Dendritic cell treated with granulocyte-macrophage colony-stimulating factor and Interleukin-4, amounts not matched to agents 40 ng/mL and 50 ng/mL, for 4 days (primary cell): Measurements from ENCODE around the gene LAMB3.

ENCODE experiments used
- H3K27ac Mint-ChIP-seq: one replicate; pipeline ENCODE4 v1.8.0; 2022; ENCODE audit warnings: mild to moderate bottlenecking, mixed read lengths
- H3K27me3 Mint-ChIP-seq: one replicate; pipeline ENCODE4 v1.8.0; 2022; ENCODE audit warnings: mild to moderate bottlenecking, mixed read lengths
- H3K36me3 Mint-ChIP-seq: one replicate; pipeline ENCODE4 v1.8.0; 2022; ENCODE audit warnings: low read depth, mixed read lengths
- H3K4me1 Mint-ChIP-seq: one replicate; pipeline ENCODE4 v1.8.0; 2022; ENCODE audit warnings: low read depth, mixed read lengths
- H3K4me3 Mint-ChIP-seq: one replicate; pipeline ENCODE4 v1.8.0; 2022; ENCODE audit warnings: mild to moderate bottlenecking, moderate library complexity, mixed read lengths
- H3K9me3 Mint-ChIP-seq: one replicate; pipeline ENCODE4 v1.8.0; 2022; ENCODE audit warnings: mixed read lengths
- intact Hi-C: fragments of 100-400 bp; cut with micrococcal nuclease; formaldehyde crosslinking; loops from one replicate; pipeline ENCODE4 v1.15.0; 2022

LAMB3 gene

DNA sequence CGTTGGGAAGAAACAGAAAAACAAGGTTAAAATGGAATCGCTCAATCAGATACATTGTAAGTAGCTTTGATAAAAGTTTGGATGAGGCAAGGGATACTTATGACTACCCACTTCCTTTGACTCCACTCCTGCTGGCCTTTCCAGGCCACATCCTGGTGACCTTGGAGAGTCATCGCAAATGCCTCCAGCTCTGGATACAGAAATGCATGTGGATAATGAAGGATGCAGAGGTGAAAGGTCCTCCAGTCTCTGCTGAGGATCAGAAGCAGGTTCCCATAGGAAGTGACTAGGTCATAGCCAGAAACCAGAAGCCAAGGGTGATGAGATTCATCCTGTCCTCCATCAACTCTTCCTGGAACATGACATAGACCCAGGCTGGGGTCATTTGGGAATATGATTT is 74.9 kb downstream of the LAMB3 start:
- H3K36me3 Mint-ChIP-seq = no peaks in the 10 kb centered on the region
- H3K27ac Mint-ChIP-seq = no peak overlapping the region
- H3K4me1 Mint-ChIP-seq = peaks cover 5% of the 10 kb centered on the region
- intact Hi-C loops = loop anchor here (1.0 to 2.0 kb wide), 2 partner anchors 49 to 116 kb away; no protein-coding TSS in a partner anchor
- H3K4me3 Mint-ChIP-seq = no peak overlapping the region
- no peaks in the 10 kb centered on the region for H3K9me3 Mint-ChIP-seq
- H3K27me3 Mint-ChIP-seq = peaks cover 38% of the 10 kb centered on the region

GRCh38 chr1:209576392-209577197 is 75.6 kb downstream of the LAMB3 start:
- Mint-ChIP-seq H3K36me3 (no peaks in the 10 kb centered on the region), H3K4me1 (peaks cover 5% of the 10 kb centered on the region), H3K27me3 (peaks cover 39% of the 10 kb centered on the region), H3K9me3 (no peaks in the 10 kb centered on the region), H3K27ac (no peak overlapping the region), H3K4me3 (no peak overlapping the region)
- intact Hi-C loops = loop anchor here (1.0 to 2.0 kb wide), 3 partner anchors 50 to 171 kb away; no protein-coding TSS in a partner anchor

DNA sequence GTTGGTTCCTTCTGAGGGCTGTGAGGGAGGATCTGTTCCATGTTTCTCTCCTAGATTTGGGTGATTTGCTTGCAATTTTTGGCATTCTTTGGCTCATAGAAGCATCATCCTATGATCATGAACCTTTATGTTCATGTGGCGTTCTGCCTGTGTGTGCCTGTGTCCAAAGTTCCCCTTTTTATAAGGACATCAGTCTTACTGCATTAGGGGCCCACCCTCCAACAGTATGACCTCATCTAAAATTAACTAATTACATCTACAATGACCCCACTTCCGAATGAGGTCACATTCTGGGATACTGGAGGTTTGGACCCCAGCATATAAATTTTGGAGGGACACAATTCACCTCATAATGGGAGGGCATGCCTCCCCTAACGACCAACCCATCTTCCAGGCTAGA is 81.5 kb downstream of the LAMB3 start:
- no peak overlapping the region for H3K27ac Mint-ChIP-seq
- H3K36me3 Mint-ChIP-seq = no peaks in the 10 kb centered on the region
- intact Hi-C loops = no loop called here
- H3K4me1 Mint-ChIP-seq = peaks cover 14% of the 10 kb centered on the region
- no peaks in the 10 kb centered on the region for H3K9me3 Mint-ChIP-seq
- H3K4me3 Mint-ChIP-seq = no peak overlapping the region
- peaks cover 61% of the 10 kb centered on the region for H3K27me3 Mint-ChIP-seq

GRCh38 chr1:209569455-209570207 is 82.6 kb downstream of the LAMB3 start:
- Mint-ChIP-seq H3K27ac (peak overlapping the region; percentile 32), H3K4me3 (no peak overlapping the region), H3K9me3 (no peaks in the 10 kb centered on the region), H3K36me3 (no peaks in the 10 kb centered on the region), H3K27me3 (peaks cover 58% of the 10 kb centered on the region), H3K4me1 (peaks cover 14% of the 10 kb centered on the region)
- intact Hi-C loops = no loop called here

DNA sequence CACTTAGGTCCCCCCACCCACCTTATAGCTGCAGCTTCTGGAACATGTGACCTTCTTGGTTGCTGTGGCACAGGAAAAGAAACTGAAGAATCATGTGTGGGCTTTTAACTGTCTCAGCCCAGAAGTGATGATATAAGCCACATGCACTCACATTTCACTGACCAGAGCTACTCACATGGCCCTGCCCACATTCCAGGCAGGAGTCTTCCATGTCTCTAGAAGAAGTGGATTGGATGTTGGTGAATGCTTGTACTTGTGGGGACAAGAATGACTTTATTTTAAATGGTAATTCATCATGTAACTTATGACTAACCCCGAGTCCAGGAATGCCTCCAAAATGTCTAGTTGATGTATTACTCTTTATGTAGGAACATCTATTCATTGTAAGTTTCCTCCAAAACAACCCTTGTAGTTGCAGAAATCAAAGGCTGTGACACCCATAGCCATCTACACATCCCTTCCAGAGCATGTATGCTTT is 84.5 kb downstream of the LAMB3 start:
- Mint-ChIP-seq H3K27ac (no peak overlapping the region), H3K4me1 (peaks cover 14% of the 10 kb centered on the region), H3K4me3 (no peak overlapping the region), H3K36me3 (no peaks in the 10 kb centered on the region), H3K9me3 (no peaks in the 10 kb centered on the region), H3K27me3 (peaks cover 53% of the 10 kb centered on the region)
- intact Hi-C loops = loop anchor here (2.0 kb wide), 1 partner anchor 915 kb away; no protein-coding TSS in a partner anchor

GRCh38 chr1:209565759-209566678 is 86.2 kb downstream of the LAMB3 start:
- Mint-ChIP-seq H3K9me3 (no peaks in the 10 kb centered on the region), H3K27ac (no peak overlapping the region), H3K36me3 (no peaks in the 10 kb centered on the region), H3K4me1 (peaks cover 14% of the 10 kb centered on the region), H3K4me3 (no peak overlapping the region), H3K27me3 (peaks cover 46% of the 10 kb centered on the region)
- intact Hi-C loops = loop anchor here (2.0 kb wide), 1 partner anchor 913 kb away; no protein-coding TSS in a partner anchor
